ENCODE results near the gene NFKBIB. TPM values are rescaled to one million over a fixed set of nuclear protein-coding genes. Genes with fewer than 3 reads are reported as not detected.

NFKBIB gene
- total RNA-seq, 1 donor from 2014 or later: 21.7 TPM

DNA sequence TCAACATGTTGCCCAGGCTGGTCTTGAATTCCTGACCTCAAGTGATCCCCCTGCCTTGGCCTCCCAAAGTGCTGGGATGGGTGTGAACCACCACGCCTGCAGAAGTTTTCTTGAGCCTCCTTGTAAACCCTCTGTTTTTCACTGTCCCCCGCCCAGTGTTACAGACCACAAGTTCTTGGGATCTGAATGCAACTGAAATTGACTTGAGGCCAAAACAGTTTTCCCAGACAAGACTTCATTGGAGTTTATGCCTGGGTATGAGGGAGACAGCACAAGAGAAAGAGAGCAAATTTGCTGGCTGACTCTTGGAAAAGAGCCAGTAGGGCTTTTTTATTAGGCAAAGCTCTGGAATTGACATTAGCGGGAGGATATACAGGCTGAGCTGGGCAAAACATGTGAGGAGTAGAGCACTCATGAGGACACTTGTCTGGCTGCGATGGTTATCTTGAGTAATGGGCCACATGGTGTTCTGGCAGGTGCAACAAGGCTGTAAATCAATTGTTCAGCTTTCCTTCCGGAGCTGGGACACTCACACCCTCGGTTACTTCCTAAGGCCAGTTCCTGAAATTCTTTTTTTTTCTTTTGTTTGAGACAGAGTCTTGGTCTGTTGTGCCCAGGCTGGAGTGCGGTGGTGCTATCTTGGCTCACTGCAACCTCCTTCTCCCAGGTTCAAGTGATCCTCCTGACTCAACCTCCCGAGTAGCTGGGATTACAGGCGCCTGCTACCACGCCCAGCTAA lies 37.3 kb upstream of the NFKBIB start:
- H3K4me1 ChIP-seq (ENCODE audit: insufficient read depth, low read length): peaks cover 5% of the 10 kb centered on the region
- H3K9ac ChIP-seq (ENCODE audit: low read length): no peak overlapping the region
- no peak overlapping the region for H3K4me3 ChIP-seq (ENCODE audit: insufficient read depth, low read depth, low read length)
- H3K36me3 ChIP-seq (ENCODE audit: insufficient read depth, low read length): no peaks in the 10 kb centered on the region
- no peaks in the 10 kb centered on the region for H4K20me1 ChIP-seq (ENCODE audit: insufficient read depth, low read length)
- TF ChIP-seq EZH2 (IDR thresholded peaks at IDR 0.05; ENCODE audit: insufficient read depth, low read length): no peak
- TF ChIP-seq, protein P1, sequence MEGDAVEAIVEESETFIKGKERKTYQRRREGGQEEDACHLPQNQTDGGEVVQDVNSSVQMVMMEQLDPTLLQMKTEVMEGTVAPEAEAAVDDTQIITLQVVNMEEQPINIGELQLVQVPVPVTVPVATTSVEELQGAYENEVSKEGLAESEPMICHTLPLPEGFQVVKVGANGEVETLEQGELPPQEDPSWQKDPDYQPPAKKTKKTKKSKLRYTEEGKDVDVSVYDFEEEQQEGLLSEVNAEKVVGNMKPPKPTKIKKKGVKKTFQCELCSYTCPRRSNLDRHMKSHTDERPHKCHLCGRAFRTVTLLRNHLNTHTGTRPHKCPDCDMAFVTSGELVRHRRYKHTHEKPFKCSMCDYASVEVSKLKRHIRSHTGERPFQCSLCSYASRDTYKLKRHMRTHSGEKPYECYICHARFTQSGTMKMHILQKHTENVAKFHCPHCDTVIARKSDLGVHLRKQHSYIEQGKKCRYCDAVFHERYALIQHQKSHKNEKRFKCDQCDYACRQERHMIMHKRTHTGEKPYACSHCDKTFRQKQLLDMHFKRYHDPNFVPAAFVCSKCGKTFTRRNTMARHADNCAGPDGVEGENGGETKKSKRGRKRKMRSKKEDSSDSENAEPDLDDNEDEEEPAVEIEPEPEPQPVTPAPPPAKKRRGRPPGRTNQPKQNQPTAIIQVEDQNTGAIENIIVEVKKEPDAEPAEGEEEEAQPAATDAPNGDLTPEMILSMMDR (IDR thresholded peaks at IDR 0.05; ENCODE audit: insufficient read depth, low read depth, low read length): no peak
- Mint-ChIP-seq H3K27me3 (ENCODE audit: low read depth, unreplicated experiment) (no peaks in the 10 kb centered on the region), H3K27ac (ENCODE audit: unreplicated experiment) (no peak overlapping the region), H3K9me3 (ENCODE audit: unreplicated experiment) (no peaks in the 10 kb centered on the region), H3K4me1 (ENCODE audit: low read depth, unreplicated experiment) (peaks cover 4% of the 10 kb centered on the region), H3K36me3 (ENCODE audit: low read depth, unreplicated experiment) (no peaks in the 10 kb centered on the region), H3K4me3 (ENCODE audit: unreplicated experiment) (no peak overlapping the region)
- DNase-seq (ENCODE audit: low read depth) (no peak), FAIRE-seq (no peak)
- no peaks in the 10 kb centered on the region for H3K27me3 ChIP-seq (ENCODE audit: insufficient read depth, low read length)
- no peak overlapping the region for H3K4me2 ChIP-seq (ENCODE audit: low read length)
- H2AFZ ChIP-seq (ENCODE audit: low read depth, low read length): no peak overlapping the region
- no peak overlapping the region for H3K27ac ChIP-seq (ENCODE audit: low read depth, low read length)
- no peaks in the 10 kb centered on the region for H3K9me3 ChIP-seq (ENCODE audit: insufficient read depth, low read depth, low read length)
- no peaks in the 10 kb centered on the region for H3K79me2 ChIP-seq (ENCODE audit: insufficient read depth, low read length)

DNA sequence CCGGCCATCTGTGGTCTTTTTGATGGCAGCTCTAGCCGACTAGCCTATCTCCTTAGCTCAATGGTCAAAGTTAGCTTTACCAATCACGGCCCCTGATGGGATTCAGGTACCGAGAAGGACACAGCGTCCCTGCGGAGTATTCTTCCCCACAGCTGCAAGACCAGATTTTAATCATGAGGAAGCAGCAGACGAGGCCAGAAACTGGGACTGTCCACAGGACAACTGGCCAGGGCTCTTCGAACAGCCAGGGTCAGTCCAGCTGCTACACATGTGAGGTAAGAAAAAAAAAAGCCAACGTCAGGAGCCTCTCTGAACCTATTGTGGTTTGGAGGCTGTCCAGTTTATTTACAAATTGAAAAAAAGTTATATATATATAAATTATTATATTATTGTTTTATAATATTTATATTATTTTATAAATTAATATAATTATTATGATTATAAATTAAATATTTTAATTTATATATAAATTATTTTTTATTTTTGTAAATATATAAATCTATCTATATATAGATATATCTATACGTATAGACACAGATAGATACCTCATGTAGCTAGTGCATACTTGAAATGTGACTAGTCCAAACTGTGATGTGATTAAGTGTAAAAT lies 32.5 kb upstream of the NFKBIB start:
- TF ChIP-seq, protein P1 (IDR thresholded peaks at IDR 0.05; ENCODE audit: insufficient read depth, low read depth, low read length): no peak
- TF ChIP-seq EZH2 (IDR thresholded peaks at IDR 0.05; ENCODE audit: insufficient read depth, low read length): no peak
- Histone ChIP-seq H3K36me3 (ENCODE audit: insufficient read depth, low read length) (no peaks in the 10 kb centered on the region), H3K4me1 (ENCODE audit: insufficient read depth, low read length) (peaks cover 5% of the 10 kb centered on the region), H3K9ac (ENCODE audit: low read length) (no peak overlapping the region), H4K20me1 (ENCODE audit: insufficient read depth, low read length) (no peaks in the 10 kb centered on the region), H3K27me3 (ENCODE audit: insufficient read depth, low read length) (no peaks in the 10 kb centered on the region), H3K4me2 (ENCODE audit: low read length) (no peak overlapping the region), H3K79me2 (ENCODE audit: insufficient read depth, low read length) (no peaks in the 10 kb centered on the region), H2AFZ (ENCODE audit: low read depth, low read length) (no peak overlapping the region), H3K9me3 (ENCODE audit: insufficient read depth, low read depth, low read length) (no peaks in the 10 kb centered on the region), H3K4me3 (ENCODE audit: insufficient read depth, low read depth, low read length) (no peak overlapping the region), H3K27ac (ENCODE audit: low read depth, low read length) (no peak overlapping the region)
- Mint-ChIP-seq H3K27ac (ENCODE audit: unreplicated experiment) (no peak overlapping the region), H3K9me3 (ENCODE audit: unreplicated experiment) (no peaks in the 10 kb centered on the region), H3K4me1 (ENCODE audit: low read depth, unreplicated experiment) (peaks cover 4% of the 10 kb centered on the region), H3K36me3 (ENCODE audit: low read depth, unreplicated experiment) (no peaks in the 10 kb centered on the region), H3K27me3 (ENCODE audit: low read depth, unreplicated experiment) (peaks cover 8% of the 10 kb centered on the region), H3K4me3 (ENCODE audit: unreplicated experiment) (no peak overlapping the region)
- DNase-seq (ENCODE audit: low read depth): no peak
- no peak for FAIRE-seq

DNA sequence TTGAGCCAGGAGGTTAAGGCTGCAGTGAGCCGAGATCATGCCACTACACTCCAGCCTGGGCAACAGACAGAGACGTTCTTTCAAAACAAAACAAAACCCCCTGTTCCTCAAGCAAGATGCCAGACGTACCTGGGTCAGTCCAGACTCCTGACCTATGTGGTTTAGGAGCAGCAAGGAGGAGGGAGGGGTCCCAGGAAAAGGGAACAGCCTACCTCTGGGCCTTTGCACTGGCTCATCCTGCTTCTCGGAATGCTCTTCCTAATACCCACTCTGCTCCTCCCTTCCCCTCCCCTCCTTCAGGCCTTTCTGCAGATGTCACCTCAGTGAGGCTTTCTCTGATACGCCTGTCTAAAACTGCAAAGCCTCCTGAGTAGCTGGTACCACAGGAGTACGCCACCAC lies 31.2 kb upstream of the NFKBIB start:
- Histone ChIP-seq H4K20me1 (ENCODE audit: insufficient read depth, low read length) (no peaks in the 10 kb centered on the region), H3K27ac (ENCODE audit: low read depth, low read length) (no peak overlapping the region), H3K27me3 (ENCODE audit: insufficient read depth, low read length) (no peaks in the 10 kb centered on the region), H3K4me1 (ENCODE audit: insufficient read depth, low read length) (peaks cover 5% of the 10 kb centered on the region), H3K36me3 (ENCODE audit: insufficient read depth, low read length) (no peaks in the 10 kb centered on the region), H3K79me2 (ENCODE audit: insufficient read depth, low read length) (no peaks in the 10 kb centered on the region), H3K4me2 (ENCODE audit: low read length) (no peak overlapping the region), H3K9me3 (ENCODE audit: insufficient read depth, low read depth, low read length) (no peaks in the 10 kb centered on the region), H2AFZ (ENCODE audit: low read depth, low read length) (no peak overlapping the region), H3K4me3 (ENCODE audit: insufficient read depth, low read depth, low read length) (no peak overlapping the region), H3K9ac (ENCODE audit: low read length) (no peak overlapping the region)
- FAIRE-seq: no peak
- no peak for DNase-seq (ENCODE audit: low read depth)
- no peak overlapping the region for H3K4me3 Mint-ChIP-seq (ENCODE audit: unreplicated experiment)
- TF ChIP-seq, protein P1 (IDR thresholded peaks at IDR 0.05; ENCODE audit: insufficient read depth, low read depth, low read length): no peak
- no peak for TF ChIP-seq EZH2 (IDR thresholded peaks at IDR 0.05; ENCODE audit: insufficient read depth, low read length)
- H3K9me3 Mint-ChIP-seq (ENCODE audit: unreplicated experiment): no peaks in the 10 kb centered on the region
- H3K36me3 Mint-ChIP-seq (ENCODE audit: low read depth, unreplicated experiment): no peaks in the 10 kb centered on the region
- peaks cover 4% of the 10 kb centered on the region for H3K4me1 Mint-ChIP-seq (ENCODE audit: low read depth, unreplicated experiment)
- H3K27ac Mint-ChIP-seq (ENCODE audit: unreplicated experiment): no peak overlapping the region
- peaks cover 8% of the 10 kb centered on the region for H3K27me3 Mint-ChIP-seq (ENCODE audit: low read depth, unreplicated experiment)
